IMR-90 (cell line): ENCODE measurements around the gene DNAJC4.

Experiments used
- POLR2A ChIP-seq: IDR thresholded peaks from 2 replicates; pipeline ENCODE4 v1.6.1; 2012; ENCODE audit warnings: mild to moderate bottlenecking, low read depth, low read length
- RCOR1 ChIP-seq: IDR thresholded peaks from 2 replicates; pipeline ENCODE4 v1.6.1; 2012; ENCODE audit warnings: mild to moderate bottlenecking, low read length, improper control_type of control experiment; ENCODE audit not compliant: insufficient replicate concordance

DNA sequence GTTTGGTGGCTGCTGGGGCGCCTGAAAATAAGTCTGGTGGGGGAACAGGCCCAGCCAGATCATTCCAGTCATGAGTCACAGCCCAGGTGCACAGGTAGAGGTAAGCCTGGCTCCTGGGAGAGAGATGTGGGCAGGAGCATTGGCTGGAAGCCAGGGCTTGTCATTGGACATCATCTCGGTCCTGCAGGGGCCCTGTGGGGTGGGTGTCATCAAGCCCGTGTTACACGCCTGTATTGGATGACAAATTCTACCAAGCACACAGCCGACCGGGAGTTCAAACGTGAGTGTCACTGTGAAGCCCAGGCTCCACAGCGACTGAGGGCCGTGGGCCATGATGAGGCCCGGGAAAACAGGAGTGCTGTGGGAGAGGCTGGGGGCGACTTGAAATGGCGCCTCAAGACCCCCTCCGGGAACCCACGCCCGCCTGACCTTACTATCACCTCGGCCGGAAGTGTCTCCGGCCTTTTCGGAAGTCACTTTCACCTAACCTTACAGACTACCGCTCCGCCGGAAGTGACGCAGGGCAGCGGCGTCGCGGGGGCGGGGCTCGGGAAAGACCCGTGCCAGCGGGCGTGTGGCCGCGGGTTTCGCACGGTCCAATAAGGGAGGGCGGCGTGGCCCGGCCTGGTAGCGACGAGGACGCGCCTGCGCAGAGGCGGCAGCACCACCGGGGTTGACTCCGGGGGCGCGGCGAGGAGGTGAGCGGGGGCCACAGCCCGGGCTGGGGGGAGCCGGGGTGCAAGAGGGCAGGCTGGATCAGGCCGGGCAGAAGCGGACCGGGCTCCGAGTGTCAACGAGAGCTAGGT lies 10.3 kb downstream of the DNAJC4 start, which contains the start of gene FKBP2:
- no peak for TF ChIP-seq RCOR1
- TF ChIP-seq POLR2A = peak; percentile 84
